Type B pancreatic cell (in vitro differentiated cells): ENCODE measurements around the gene ZNF341. TPM values are rescaled to one million over a fixed set of nuclear protein-coding genes. Genes with fewer than 3 reads are reported as not detected.

Experiments
- DNase-seq: peaks from one replicate; pipeline ENCODE4 v3.0.0; 2021; ENCODE audit warnings: mixed read lengths; ENCODE audit not compliant: unreplicated experiment; ENCODE audit errors: extremely low spot score
- H3K27ac Mint-ChIP-seq: 2 replicates; pipeline ENCODE4 v1.8.0; 2021; ENCODE audit warnings: mild to moderate bottlenecking, mixed read lengths
- H3K27me3 Mint-ChIP-seq: 2 replicates; pipeline ENCODE4 v1.8.0; 2021; ENCODE audit warnings: mixed read lengths
- H3K36me3 Mint-ChIP-seq: 2 replicates; pipeline ENCODE4 v1.8.0; 2021; ENCODE audit warnings: mixed read lengths
- H3K4me1 Mint-ChIP-seq: one replicate; pipeline ENCODE4 v1.8.0; 2021; ENCODE audit warnings: mixed read lengths; ENCODE audit not compliant: unreplicated experiment
- H3K4me3 Mint-ChIP-seq: 2 replicates; pipeline ENCODE4 v1.8.0; 2021; ENCODE audit warnings: mild to moderate bottlenecking, mixed read lengths
- H3K9me3 Mint-ChIP-seq: 2 replicates; pipeline ENCODE4 v1.8.0; 2021; ENCODE audit warnings: mixed read lengths
- total RNA-seq: library from RNA; stranded (reverse); gene quantifications from 2 replicates; pipeline ENCODE4 v1.2.1, GENCODE V29; 2021; ENCODE audit warnings: low replicate concordance
- TF ChIP-seq, protein P1 (sequence below): fragments of 200-600 bp; sonication (generic); conservative IDR thresholded peaks from 2 replicates; pipeline ENCODE4 v1.5.0; 2021; ENCODE audit warnings: antibody characterized with exemption, mild to moderate bottlenecking

The ZNF341 gene
- total RNA-seq, 1 donor from 2014 or later, result 4.6 TPM

GRCh38 chr20:33769043-33769442 lies 37.2 kb downstream of the ZNF341 start:
- TF ChIP-seq, protein P1, sequence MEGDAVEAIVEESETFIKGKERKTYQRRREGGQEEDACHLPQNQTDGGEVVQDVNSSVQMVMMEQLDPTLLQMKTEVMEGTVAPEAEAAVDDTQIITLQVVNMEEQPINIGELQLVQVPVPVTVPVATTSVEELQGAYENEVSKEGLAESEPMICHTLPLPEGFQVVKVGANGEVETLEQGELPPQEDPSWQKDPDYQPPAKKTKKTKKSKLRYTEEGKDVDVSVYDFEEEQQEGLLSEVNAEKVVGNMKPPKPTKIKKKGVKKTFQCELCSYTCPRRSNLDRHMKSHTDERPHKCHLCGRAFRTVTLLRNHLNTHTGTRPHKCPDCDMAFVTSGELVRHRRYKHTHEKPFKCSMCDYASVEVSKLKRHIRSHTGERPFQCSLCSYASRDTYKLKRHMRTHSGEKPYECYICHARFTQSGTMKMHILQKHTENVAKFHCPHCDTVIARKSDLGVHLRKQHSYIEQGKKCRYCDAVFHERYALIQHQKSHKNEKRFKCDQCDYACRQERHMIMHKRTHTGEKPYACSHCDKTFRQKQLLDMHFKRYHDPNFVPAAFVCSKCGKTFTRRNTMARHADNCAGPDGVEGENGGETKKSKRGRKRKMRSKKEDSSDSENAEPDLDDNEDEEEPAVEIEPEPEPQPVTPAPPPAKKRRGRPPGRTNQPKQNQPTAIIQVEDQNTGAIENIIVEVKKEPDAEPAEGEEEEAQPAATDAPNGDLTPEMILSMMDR, result no peak
- no peak overlapping the region for H3K27ac Mint-ChIP-seq

GRCh38 chr20:33770005-33770404 lies 38.2 kb downstream of the ZNF341 start:
- Mint-ChIP-seq H3K27ac (no peak overlapping the region), H3K27me3 (no peaks in the 10 kb centered on the region), H3K4me3 (no peak overlapping the region), H3K36me3 (peaks cover 10% of the 10 kb centered on the region), H3K9me3 (no peaks in the 10 kb centered on the region), H3K4me1 (no peaks in the 10 kb centered on the region)
- TF ChIP-seq, protein P1, result no peak
- DNase-seq, result no peak

More at GRCh38 chr20:33769043-33769442, 37.2 kb downstream of the ZNF341 start:
- Mint-ChIP-seq H3K4me1 (no peaks in the 10 kb centered on the region), H3K27me3 (no peaks in the 10 kb centered on the region), H3K36me3 (peaks cover 10% of the 10 kb centered on the region), H3K9me3 (no peaks in the 10 kb centered on the region), H3K4me3 (no peak overlapping the region)
- no peak for DNase-seq

- no peaks in the 10 kb centered on the region for H3K4me1 Mint-ChIP-seq
- H3K27ac Mint-ChIP-seq, result no peak overlapping the region
- TF ChIP-seq, protein P1, result no peak
- H3K9me3 Mint-ChIP-seq, result no peaks in the 10 kb centered on the region
- no peak for DNase-seq
- H3K4me3 Mint-ChIP-seq, result no peak overlapping the region
- peaks cover 7% of the 10 kb centered on the region for H3K36me3 Mint-ChIP-seq
- no peaks in the 10 kb centered on the region for H3K27me3 Mint-ChIP-seq
Observed at GRCh38 chr20:33771938-33772337, 40.1 kb downstream of the ZNF341 start.

- Mint-ChIP-seq H3K4me1 (no peaks in the 10 kb centered on the region), H3K27me3 (no peaks in the 10 kb centered on the region), H3K36me3 (peaks cover 4% of the 10 kb centered on the region), H3K4me3 (no peak overlapping the region), H3K27ac (no peak overlapping the region), H3K9me3 (no peaks in the 10 kb centered on the region)
- DNase-seq, result no peak
- TF ChIP-seq, protein P1, result no peak
Observed at GRCh38 chr20:33772439-33772838, 40.6 kb downstream of the ZNF341 start.

DNA sequence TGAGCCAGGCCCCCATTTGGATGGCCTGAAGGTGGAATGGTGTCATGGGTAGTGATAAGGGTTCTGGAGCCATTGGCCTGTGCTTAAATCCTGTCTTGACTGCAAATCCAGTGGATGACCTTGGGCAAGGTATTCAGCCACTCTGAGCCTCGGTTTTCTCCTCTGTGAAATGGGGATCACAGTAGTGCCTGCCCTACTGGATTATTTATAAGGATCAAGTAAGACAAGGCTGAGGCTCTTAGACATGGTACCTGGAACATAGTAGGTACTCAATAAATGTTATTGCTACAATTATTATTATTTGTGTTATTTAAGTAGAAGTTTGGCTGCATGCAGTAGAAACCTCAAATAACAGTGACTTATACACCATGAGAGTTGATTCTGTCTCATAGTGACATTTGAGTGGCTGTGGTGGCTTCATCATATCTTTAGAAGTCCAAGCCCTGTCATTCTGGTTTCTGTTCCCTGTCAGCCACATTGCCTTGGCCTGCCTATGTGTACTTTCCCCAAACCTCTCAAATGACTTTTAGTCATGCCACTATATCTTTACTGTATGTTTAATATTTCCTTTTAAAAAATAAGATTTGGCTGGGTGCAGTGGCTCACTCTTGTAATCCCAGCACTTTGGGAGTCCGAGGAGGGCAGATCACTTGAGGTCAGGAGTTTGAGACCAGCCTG lies 41.8 kb downstream of the ZNF341 start:
- TF ChIP-seq, protein P1, result no peak
- DNase-seq, result no peak
- peaks cover 6% of the 10 kb centered on the region for H3K36me3 Mint-ChIP-seq
- no peaks in the 10 kb centered on the region for H3K27me3 Mint-ChIP-seq
- peaks cover under 1% of the 10 kb centered on the region for H3K4me1 Mint-ChIP-seq
- no peaks in the 10 kb centered on the region for H3K9me3 Mint-ChIP-seq
- H3K4me3 Mint-ChIP-seq, result no peak overlapping the region
- no peak overlapping the region for H3K27ac Mint-ChIP-seq
